HG02938 (cell line): ENCODE data around the gene NHLRC4.

Experiments used
- ATAC-seq: cut with Tn5 transposase; IDR thresholded peaks from one replicate; pipeline ENCODE4 v1.9.1; 2021; ENCODE audit warnings: mild to moderate bottlenecking, moderate library complexity; ENCODE audit not compliant: unreplicated experiment

NHLRC4 gene, protein sequence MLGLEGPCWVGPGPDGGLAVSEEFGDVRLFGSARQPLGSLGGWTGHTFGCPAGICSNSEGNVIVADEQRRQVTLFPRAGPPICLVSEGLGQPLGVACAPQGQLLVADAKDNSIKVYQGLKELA

GRCh38 chr16:566475-567372, at the start of gene NHLRC4:
TSS of gene NHLRC4 (plus strand) at chr16:567005. CDS start at chr16:568048, 1,043 bp downstream.
- no peak for ATAC-seq

- no peak for ATAC-seq
These were observed 47.9 kb upstream of the NHLRC4 start for GRCh38 chr16:518858-519257.

DNA sequence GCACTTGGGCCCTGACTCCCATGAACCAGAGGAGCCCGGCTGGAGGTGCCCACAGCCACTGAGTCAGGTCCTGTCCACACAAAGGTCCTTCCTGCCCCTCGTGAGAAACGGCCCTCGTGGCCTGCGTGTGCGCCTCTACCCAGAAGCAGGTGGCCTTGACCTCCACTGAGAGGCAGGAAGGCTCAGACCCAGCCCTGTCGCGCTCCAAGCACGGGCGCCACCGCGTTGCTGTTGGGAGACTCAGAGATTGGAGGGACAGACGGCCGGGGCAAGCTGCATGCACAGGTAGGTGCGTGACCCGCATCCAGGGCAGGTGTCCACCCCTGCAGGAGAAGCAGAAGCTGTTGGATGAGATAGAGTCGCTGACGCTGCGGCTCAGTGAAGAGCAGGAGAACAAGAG, 47.4 kb upstream of the NHLRC4 start:
- ATAC-seq: no peak

DNA sequence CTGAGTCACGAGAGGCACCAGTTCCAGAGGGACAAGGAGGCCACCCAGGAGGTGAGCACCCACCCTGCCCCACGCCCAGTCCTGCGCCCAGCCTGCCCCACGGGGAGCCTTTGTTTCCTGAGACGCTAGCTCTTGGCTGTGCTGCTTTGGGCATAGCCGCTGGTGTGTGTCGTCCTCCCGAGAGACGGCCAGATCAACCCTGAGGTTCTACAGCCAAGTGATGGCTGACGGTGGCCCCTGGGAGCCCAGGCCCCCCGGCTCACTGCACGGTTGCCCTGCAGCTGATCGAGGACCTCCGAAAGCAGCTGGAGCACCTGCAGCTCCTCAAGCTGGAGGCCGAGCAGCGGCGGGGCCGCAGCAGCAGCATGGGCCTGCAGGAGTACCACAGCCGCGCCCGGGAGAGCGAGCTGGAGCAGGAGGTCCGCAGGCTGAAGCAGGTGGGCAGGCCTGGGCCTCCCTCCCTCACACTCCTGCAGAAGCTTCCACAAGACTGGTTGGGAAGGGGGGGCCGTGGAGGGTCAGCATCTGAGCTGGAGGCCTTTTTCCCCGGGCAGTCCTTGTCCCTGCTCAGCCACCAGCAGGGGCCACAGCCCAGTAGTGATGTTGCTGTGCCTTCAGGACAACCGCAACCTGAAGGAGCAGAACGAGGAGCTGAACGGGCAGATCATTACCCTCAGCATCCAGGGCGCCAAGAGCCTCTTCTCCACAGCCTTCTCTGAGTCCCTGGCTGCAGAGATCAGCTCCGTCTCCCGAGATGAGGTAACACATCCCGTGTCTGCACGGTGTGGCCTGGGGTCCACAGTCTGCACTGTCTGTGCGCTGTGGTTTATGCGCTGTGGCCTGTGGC, 46.7 kb upstream of the NHLRC4 start:
- no peak for ATAC-seq

DNA sequence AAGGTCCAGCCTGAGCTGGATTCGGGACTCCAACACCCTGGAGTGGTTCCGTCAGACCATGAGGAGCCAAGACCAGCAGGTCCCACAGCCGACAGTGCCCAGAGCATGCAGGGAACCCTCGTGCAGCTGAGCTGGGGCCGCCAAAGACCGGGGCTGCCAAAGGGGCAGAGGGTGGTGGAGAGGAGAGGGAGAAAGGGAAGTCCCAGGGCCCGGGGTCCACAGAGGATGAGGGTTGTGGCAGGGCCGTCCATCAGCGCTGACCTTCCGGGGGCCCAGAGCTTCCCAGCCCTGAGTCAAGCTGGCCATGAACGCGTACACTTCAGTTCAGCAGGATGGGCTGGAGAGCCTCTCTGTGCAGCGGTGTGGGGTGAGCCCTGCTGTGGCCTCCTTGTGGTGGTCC, 46.0 kb upstream of the NHLRC4 start:
- no peak for ATAC-seq

DNA sequence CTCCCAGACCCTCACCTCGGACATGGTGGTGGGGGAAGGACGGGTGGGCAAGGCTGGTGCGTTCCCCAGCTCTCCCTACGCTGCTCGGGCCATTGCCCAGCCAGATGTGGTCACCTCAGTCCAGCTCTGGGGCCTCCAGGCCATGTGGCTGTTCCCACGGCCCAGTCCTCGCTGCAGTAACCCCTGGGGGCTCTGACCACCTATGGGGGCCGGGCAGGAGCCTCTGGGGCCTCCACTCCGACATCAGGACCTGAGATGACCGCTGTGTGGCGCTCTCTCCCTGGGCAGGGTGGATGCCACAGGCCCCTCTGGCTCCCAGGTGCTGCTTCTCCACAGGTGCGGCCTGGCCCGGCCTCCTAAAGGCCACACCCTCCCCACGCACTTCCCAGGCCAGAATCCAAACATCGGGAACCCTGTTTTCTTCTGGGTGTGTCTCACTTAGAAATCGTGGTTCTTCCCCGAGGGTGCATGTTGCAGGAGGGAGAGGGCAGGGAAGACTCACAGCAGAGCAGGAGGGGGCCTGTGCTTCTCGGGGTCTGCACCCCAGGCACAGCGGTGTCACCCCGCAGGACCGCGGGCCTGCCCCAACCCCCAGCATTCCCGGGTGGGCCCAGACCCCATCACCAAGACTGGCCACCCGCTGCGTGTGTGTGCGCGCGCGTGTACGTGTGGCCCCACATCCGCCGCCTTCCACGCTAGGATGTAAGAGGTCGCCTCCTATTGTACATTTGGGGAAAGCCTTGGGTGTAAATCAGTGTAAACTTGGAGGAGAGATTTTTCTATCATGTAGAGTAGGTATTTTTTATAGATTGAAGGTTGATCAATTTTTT, 45.2 kb upstream of the NHLRC4 start:
- ATAC-seq: no peak

- ATAC-seq: no peak
These were observed 44.3 kb upstream of the NHLRC4 start for GRCh38 chr16:522320-523096.

DNA sequence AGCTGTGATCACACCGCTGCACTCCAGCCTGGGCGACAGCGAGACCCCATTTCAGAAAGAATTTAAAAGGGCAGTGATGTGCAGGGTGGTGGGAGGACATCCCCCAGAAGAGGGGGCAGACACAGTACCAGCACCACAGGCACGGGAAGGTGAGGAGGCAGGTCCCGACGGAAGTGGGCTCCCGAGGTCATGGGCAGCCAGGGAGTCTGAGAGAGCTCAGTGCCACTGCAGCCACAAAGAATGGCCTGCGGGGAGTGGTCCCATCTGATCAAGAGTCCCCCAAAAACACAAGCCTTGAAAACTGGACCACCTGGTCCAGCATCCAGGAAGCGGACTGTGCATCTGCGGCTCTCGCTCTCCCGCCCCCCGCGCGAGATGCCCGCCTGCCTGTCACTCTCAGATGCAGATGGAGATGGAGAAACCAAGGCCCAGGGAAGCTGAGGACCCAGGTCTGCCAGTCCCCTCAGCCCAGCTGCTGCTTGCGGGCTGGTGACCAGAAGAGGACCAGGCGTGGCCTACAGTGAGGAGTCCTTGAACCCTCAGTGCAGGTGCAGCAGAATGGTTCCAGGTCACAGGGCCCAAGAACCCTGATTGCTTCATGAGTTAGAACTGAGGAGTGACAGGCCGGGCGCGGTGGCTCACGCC, 43.6 kb upstream of the NHLRC4 start:
- no peak for ATAC-seq

- no peak for ATAC-seq
These were observed 42.3 kb upstream of the NHLRC4 start for GRCh38 chr16:524274-525040.

- ATAC-seq: no peak
These were observed 41.7 kb upstream of the NHLRC4 start for GRCh38 chr16:525123-525519.

DNA sequence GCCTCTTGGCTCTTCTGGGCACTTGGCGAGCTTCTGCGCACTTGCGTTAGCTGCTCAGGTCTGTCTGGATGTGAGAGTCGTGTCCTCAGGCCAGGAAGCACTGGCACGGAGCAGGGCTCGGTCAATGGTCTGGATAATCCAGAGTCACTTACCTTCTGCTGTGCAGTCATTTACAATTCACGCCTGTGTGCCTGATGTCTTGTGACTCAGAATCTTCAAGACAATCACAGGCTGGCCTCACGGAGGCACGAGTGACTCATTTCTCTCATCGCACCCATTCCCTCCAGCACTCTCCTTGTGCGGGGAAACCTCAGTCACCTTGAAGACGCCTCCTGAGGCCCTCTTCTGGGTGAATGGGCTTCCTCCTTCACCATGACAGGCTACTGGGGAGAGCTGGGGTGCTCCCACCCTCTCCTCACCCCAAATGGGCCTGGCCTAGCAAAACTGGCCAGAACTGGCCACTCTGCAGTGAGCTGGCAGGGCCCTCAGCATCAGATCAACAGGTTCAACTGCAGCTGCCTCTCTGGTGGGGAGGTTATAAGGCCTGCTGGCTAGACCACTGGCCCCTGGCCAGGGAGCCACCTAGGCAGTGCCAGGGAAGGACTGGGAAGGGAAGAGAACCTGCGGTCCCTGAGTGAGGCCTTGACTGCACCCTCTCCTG, 41.2 kb upstream of the NHLRC4 start:
- ATAC-seq: no peak

- ATAC-seq: no peak
These were observed 40.4 kb upstream of the NHLRC4 start for GRCh38 chr16:526181-527014.

DNA sequence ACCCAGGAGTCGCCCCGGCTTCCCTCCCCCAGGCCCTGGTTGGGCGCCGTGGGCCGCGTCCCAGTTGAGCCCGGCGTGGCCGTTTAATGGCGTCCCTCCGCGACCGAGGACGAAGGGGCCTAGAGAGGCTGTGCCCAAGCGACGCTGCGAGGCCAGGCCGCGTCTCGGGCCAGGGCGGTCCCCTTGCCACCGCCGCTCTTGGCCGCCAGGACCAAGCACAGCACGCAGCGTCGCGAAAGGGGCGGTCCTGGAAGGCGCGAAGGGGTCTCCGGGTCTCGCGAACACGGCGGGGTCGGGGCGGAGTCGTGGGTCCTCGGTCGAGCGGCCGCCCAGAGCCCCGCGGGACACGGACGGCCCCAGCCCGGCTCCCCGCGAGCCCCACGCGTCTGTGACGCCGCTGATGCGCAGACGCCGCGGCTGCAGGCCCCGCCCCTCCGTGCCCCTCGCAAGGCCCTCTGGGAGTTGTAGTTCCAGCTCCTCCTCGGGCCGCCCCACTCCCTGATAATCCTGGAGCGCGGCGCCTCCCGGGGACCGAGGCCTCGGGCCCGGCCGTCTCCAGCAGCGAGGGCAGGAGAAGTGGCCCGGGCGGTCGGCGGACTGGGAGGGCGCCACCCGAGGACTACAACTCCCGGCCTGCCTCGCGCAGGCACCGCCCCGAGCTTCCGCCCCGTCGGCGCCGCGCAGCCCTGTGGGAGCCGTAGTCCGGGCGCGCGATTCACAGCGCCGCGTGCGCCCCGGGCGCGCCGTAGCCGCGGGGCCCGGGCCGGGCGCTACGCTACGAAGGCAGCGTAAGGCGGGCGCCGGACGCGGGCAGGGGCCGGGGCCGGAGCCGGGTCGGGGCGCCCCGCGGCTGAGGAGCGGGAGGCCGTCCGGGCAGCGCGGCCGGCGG, 39.5 kb upstream of the NHLRC4 start, which contains the start of gene CAPN15:
Gene CAPN15 (plus strand): TSS at position 698 of the 889 bp plus-strand sequence. CDS start 19,127 bp downstream, outside the sequence.
- ATAC-seq: peak; percentile 56

DNA sequence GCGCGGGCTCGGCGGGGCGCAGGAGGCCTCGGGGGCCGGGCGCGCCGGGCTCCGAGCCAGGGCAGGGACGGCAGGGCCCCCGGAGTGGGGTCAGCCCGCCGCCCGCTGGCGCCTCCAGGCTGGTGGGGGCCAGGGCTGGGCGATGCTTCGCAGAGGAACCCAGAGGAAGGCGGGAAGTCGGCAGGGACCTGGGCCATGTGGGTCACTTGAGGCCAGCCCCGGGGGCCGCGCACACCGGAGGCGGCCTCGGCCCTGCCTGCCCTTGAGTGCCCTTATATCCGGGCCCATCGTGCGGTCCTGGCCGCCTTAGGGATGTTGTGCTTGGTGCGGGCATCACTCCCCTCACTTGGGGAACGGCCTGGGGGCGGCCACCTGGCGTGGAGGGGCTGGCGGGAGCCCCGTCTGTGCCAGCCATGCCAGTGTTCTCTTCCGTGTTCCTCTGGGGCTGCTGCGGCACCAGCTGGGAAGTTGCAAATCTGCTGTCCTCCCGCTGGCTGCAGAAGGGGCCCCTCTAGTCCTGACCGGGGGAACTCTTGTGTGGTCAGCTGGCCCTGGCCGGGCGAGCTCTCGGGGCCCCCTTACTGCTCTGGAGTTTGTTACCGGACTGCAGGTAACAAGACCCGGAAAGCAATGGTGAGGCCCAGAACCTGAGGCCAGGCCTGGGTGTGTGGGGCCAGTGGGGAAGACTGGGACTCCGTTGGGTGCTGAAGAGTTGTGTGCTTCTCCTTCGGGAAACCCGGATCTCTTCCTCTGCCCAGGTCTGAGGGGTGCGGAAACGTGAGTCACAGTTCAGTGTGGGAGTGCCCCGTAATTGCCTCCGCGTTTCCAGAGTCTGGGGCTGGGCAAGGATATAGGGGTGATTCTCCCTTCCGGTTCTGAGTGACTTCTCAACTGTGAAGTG, 38.4 kb upstream of the NHLRC4 start:
- no peak for ATAC-seq

DNA sequence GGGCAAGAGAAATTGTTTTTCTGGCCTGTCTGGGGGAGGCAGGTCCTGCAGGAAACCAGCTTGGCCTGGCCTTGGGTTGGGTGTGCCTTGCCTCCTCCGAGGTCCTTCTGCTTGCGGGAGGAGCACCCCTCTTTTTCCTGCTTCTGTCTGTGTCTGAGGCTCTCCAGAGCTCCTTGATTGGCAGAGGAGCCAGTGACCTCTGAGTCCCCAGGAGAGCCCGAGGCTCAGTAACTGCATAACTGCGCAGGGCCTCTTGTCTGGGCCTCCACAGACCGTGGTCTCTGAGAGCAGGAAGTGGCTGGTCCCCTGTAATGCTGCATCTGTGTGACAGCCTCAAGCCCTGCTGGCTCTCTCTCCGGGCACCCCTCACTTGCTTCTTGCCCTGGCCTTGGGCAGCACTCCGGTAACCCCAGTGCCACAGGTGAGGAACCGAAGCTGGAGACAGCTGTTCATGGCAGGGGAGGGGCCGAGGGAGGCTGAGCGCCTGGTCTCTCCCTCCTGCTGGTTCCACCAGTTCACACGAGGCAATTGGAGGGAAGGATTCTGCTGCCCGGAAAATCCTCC, 37.7 kb upstream of the NHLRC4 start:
- no peak for ATAC-seq
